GM10248 (cell line): ENCODE measurements around the gene RIC8B.

Experiments used
- CTCF ChIA-PET: fragments of 300-600 bp; sonication (Branson Sonifier 250); formaldehyde crosslinking; extraction: SDS; loops from one replicate; lab custom pipeline; 2021; ENCODE audit warnings: antibody characterized with exemption; lab: Yijun Ruan, JAX
- POLR2A ChIA-PET: fragments of 350-650 bp; sonication (Branson Sonifier 250); formaldehyde crosslinking; extraction: SDS; loops from one replicate; lab custom pipeline; 2020; ENCODE audit warnings: antibody characterized with exemption; lab: Yijun Ruan, JAX
- DNase-seq: peaks from one replicate; pipeline ENCODE4 v3.0.0; 2012; ENCODE audit errors: extremely low spot score
- CTCF ChIP-seq: IDR thresholded peaks from 2 replicates; pipeline ENCODE4 v1.5.1; 2012; ENCODE audit warnings: mild to moderate bottlenecking, low read depth; ENCODE audit errors: extremely low read depth, missing control alignments, control extremely low read depth

Gene RIC8B

GRCh38 chr12:106790020-106790419 is 15.5 kb downstream of the RIC8B start:
- CTCF ChIA-PET: interaction anchor here (1.4 to 1.5 kb wide), 2 partner anchors 17 to 26 kb away, joined by 3 read pairs; no protein-coding TSS in a partner anchor
- POLR2A ChIA-PET: no interaction called here
- DNase-seq: no peak
- TF ChIP-seq CTCF: peak; percentile 12

GRCh38 chr12:106791531-106791930 is 17.0 kb downstream of the RIC8B start:
- CTCF ChIA-PET: interaction anchor here (1.2 to 2.0 kb wide), 3 partner anchors 10 to 16 kb away, joined by 3 to 6 read pairs (median 6); no protein-coding TSS in a partner anchor
- DNase-seq: no peak
- TF ChIP-seq CTCF: no peak
- POLR2A ChIA-PET: no interaction called here

GRCh38 chr12:106794369-106794768 is 19.9 kb downstream of the RIC8B start:
- TF ChIP-seq CTCF: no peak
- CTCF ChIA-PET: interaction anchor here (0.7 to 1.0 kb wide), 2 partner anchors 12 to 18 kb away, joined by 3 to 4 read pairs; no protein-coding TSS in a partner anchor
- no peak for DNase-seq
- POLR2A ChIA-PET: no interaction called here

- no peak for TF ChIP-seq CTCF
- DNase-seq: no peak
- ChIA-PET CTCF (interaction anchor here (0.9 to 2.4 kb wide), 6 partner anchors 10 to 41 kb away, joined by 3 to 5 read pairs (median 4); no protein-coding TSS in a partner anchor), POLR2A (no interaction called here)
Measured at GRCh38 chr12:106801167-106801708, 26.8 kb downstream of the RIC8B start.

- CTCF ChIA-PET: interaction anchor here (0.9 to 1.9 kb wide), 4 partner anchors 11 to 27 kb away, joined by 3 to 5 read pairs (median 4); no protein-coding TSS in a partner anchor
- TF ChIP-seq CTCF: no peak
- DNase-seq: no peak
- POLR2A ChIA-PET: no interaction called here
Measured at GRCh38 chr12:106801830-106802533, 27.5 kb downstream of the RIC8B start.

- TF ChIP-seq CTCF: no peak
- ChIA-PET CTCF (no interaction called here), POLR2A (no interaction called here)
- no peak for DNase-seq
Measured at GRCh38 chr12:106804668-106805067, 30.2 kb downstream of the RIC8B start.
